Measurements from ENCODE around the gene LAMB1.
"Not testable (repeated sequence)": the region's sequence is repeated elsewhere in the genome, so short reads cannot be mapped to it uniquely, and the experiment has no call there.

LAMB1 gene

DNA sequence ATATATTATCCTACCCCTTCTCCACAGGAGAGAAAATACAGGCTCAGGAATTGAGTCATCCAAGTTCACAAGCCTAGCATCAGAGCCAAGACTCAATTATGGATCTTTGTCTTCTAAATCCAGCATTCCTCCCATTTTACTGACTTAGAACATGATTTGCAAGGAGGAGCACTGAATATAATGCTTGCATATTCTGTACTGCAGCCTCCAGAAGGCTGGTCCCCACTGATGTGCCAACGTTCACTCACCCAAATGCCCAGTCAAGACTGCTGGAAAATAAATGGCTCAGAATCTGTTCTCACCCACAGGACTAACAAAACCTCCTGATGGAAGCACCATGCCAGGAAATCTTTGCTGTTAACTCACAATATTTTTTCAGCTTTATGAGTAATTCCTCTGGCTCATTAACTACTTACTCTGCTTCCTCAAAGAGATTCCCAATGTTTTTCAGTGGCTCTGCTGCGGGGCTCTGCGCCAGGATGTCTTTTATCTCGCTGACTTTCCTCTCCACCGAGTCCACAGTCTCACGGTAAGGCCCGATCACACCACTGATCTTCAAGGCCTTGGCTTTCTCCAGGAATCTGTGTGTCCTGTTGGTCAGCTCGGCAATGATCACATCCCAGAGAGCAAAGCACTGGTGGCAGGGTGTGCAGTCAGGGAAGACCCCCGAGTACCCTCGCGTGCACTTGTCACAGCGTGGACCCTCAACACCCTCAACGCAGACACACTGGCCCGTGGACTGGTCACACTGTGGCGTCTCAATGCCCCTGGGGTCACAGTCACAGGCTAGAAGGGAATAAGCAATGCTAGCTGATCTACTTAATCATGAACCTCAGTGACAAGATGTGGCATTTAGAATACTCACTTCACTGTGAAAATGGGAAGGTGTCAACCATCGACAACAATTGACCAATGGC lies 63.1 kb downstream of the LAMB1 start:
- DNase-seq = no peak

GRCh38 chr7:107938456-107939250 lies 64.3 kb downstream of the LAMB1 start:
- DNase-seq = no peak

DNA sequence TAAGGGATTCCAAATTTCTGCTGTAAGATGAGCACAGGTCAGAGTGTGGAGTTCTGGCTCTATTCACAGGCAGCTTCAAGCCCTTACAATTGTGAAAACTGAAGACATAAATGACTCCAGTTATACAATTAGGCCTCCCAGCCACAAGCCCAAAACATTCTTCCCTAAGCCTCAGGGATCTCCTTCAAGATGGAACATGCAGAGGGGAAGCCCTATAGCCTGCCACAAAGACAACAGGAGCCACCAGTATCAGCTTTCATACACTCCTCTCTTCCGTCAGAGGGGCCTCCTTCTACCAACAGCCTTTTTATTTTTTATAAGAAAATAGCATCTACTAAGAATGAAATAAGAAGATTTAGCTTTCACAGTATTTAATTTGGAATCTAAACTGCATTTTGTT lies 65.4 kb downstream of the LAMB1 start:
- DNase-seq = no peak

- DNase-seq = no peak
Measured at GRCh38 chr7:107936312-107936711, 66.6 kb downstream of the LAMB1 start.

DNA sequence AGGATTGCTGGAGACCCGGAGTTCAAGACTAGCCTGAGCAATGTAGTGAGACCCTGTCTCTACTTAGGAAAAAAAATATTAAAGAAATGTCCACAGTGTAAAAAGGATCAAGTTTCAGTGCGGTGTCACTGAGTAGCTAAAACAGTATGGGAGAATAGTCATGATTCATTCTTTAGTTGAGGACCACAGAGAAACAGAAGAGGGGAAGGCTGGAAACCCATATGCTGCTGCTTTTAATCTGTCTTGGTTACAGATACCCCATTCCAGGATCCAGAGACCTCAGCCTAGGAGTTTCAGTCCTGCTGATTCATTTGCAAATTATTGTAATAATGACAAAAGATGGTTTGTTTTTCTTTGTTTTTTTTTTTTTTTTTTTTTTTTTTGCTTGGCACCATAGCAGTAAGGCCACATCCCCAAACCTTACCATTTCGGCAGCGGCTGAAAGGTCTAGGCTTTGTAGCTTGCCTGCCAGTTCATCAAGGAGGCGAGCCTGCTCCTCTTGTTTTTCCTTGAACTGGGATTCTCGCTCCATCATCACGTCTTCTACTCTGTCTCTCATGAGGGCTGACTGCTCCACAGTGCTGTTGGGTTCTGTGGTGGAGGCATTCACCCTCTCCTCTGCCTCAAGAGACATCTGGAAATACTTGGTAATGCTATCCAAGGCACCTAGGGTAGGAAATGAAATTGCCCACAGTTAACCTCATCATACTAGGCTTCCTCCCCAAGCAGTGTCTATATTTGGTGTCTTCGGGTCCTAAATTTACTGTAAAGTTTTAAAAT lies 67.8 kb downstream of the LAMB1 start:
- DNase-seq = no peak

DNA sequence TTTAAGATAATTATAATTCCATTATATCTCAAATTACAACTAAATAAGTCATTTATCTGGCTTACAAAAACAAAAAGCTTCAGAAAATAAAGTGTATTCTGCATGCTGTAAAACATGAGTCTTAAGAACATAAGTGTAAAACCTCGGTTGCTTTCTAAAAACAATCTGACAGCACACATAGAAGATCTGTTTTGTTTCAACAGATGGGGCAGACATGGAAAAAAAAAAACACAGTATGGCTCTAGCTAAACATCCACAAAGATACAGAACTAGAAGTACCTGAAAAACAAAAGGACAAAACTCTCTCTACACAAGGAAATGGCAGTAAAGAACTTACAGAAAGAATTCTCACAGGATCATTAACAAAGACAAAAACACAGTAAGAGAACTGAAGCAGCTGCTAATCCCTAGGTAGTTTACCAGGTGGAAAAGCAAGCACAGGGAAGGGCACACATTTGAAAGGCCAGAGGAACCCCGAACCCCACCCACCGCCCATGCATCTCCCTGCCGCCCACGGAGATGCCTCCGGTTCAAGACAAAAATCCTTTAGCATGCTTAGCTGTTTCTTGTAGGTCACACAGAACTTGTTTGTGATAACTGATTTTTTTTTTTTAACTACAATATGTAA lies 69.5 kb downstream of the LAMB1 start:
- no peak for DNase-seq

GRCh38 chr7:107932805-107933204 lies 70.2 kb downstream of the LAMB1 start:
- DNase-seq = no peak

- DNase-seq = no peak
Measured at GRCh38 chr7:107931740-107932515, 71.0 kb downstream of the LAMB1 start.

DNA sequence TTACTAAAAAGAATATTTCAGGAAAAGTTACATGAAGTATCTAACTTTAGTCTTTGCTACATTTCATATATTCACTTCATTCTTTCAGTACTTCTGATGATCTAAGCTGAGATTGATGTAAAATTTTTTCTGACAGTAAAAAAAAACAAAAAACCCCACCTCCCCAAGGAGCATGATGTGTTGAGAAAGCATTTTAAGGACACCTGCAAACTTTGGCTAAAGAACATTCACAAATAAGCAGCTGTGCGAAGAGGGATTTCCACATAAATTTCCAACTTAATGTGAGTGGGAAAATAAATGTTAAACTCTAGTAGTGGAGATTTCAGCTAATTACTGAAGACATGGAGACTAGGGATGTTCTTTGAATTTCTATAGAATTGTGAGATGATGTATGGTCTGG lies 76.5 kb downstream of the LAMB1 start:
- no peak for DNase-seq

DNA sequence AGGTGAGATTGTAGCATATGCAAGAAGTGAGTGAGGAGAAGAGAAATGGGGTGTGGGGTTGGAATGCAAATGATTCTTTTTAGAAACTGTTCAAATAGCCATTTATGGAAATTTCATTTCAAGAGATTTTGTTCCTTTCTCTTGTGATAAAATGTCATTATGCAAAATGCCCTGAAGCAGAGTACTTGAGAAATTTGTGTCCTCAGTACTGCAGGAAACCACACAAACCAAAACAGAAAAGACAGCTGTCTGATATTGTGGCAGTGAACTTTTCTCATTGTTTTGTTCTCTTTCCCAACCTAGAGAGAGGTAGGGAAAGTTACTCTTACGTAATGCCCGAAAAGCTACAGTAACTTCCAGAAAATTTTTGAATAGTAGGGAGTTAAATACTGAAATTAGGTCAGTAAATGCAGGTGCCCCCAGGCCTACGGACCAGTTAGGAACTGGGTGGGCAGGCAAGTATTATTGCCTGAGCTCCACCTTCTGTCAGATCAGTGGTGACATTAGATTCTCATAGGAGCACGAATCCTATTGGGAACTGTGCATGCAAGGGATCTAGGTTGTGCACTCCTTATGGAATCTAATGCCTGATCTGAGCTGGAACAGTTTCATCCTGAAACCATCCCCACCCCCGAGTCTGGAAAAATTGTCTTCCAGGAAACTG lies 78.0 kb downstream of the LAMB1 start:
- no peak for DNase-seq

DNA sequence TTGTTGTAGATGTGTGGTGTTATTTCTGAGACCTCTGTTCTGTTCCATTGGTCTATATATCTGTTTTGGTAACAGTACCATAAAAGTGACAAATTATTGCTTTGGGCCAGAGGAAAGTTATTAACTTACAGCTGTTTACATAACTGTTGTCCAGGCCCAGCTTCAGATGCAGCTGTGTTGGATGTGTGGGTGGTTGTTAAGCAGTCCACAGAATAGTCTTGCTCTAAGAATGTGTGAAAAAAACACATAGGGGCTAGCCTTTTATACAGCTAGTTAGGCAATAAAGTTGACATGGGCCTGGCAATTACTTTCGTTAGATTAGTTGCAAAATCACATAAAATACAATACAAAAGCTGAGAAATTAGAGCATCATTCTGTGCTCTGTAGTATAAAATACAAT lies 80.1 kb downstream of the LAMB1 start:
- DNase-seq = no peak

GRCh38 chr7:107921826-107922225 lies 81.1 kb downstream of the LAMB1 start:
- DNase-seq = not testable (repeated sequence)

DNA sequence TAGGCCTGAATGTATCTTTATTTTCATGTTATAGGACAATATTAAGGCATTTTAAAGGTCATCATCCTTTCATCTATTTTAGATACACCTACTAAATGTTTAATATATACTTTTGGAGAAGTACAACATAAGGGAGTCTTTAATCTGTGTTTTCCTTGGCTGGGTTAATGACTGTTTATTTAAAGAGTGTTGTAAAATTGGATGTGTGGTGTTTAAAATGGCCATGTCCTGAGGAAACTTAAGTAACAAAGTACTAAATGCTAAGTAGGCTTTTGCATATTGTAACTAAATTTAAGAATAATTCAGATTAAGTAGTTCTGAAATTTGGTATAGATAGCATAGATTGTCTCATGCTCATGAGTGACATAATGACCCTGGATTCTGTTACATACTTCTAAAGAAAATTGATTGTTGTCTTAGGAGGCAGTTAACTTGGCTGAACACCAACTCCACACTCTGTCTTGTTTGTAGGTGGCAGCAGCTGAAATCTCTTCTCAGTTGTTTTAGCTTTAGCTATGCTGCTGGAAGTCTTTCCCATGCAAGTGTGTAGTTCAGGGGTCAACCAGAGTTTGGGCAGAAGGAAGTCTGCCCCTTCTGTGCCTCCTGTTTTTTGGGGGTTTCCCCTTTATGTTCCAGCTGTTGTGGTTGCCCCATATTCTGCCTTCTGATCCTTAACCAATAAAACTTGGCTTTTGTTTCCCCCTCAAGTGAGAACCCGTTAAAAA lies 82.8 kb downstream of the LAMB1 start:
- no peak for DNase-seq

- DNase-seq = no peak
Measured at GRCh38 chr7:107918948-107919347, 84.0 kb downstream of the LAMB1 start.

- DNase-seq = no peak
Measured at GRCh38 chr7:107917763-107918651, 85.0 kb downstream of the LAMB1 start.

DNA sequence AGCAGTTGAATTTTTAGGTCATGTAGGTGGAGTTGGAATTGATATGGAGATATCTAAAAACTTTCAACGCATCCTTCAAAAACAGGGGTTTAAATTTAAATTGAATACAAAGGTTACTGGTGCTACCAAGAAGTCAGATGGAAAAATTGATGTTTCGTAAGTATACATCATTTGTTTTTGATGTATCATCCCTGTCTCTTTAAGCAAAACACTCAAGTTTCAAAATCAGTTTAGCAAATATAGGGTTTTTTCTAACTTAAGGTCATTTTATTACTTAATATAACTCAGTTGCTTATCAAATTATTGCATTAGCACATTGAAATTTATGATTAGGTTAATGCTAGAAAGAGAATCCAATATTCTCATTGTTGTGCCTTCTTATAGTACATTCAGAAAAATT lies 87.4 kb downstream of the LAMB1 start:
- no peak for DNase-seq

GRCh38 chr7:107914831-107915230 lies 88.1 kb downstream of the LAMB1 start:
- DNase-seq = no peak

GRCh38 chr7:107913851-107914250 lies 89.1 kb downstream of the LAMB1 start:
- DNase-seq = no peak

DNA sequence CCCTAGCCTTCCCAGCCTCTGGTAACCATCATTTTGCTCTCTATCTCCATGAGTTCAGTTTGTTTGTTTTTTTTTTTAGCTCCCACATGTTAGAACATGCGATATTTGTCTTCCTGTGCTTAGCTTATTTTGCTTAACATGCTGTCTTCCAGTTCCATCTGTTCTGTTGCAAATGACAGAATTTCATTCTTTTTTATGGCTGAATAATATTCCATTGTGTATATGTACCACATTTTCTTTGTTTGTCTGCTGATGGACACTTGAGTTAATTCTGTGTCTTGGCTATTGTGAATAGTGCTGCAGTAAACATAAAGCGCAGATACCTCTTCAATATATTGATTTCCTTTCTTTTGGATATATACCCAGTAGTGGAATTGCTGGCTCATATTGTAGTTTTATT lies 91.0 kb downstream of the LAMB1 start:
- DNase-seq = no peak

GRCh38 chr7:107909445-107909844 lies 93.5 kb downstream of the LAMB1 start:
- no peak for DNase-seq
